GF-D8 (cell line): ENCODE results near the gene FAF1.
"Not testable (repeated sequence)": the region's sequence is repeated elsewhere in the genome, so short reads cannot be mapped to it uniquely, and the experiment has no call there.

ENCODE experiments used
- DNase-seq: peaks from one replicate; lab custom pipeline; 2025; lab: John Stamatoyannopoulos, UW

FAF1 gene

DNA sequence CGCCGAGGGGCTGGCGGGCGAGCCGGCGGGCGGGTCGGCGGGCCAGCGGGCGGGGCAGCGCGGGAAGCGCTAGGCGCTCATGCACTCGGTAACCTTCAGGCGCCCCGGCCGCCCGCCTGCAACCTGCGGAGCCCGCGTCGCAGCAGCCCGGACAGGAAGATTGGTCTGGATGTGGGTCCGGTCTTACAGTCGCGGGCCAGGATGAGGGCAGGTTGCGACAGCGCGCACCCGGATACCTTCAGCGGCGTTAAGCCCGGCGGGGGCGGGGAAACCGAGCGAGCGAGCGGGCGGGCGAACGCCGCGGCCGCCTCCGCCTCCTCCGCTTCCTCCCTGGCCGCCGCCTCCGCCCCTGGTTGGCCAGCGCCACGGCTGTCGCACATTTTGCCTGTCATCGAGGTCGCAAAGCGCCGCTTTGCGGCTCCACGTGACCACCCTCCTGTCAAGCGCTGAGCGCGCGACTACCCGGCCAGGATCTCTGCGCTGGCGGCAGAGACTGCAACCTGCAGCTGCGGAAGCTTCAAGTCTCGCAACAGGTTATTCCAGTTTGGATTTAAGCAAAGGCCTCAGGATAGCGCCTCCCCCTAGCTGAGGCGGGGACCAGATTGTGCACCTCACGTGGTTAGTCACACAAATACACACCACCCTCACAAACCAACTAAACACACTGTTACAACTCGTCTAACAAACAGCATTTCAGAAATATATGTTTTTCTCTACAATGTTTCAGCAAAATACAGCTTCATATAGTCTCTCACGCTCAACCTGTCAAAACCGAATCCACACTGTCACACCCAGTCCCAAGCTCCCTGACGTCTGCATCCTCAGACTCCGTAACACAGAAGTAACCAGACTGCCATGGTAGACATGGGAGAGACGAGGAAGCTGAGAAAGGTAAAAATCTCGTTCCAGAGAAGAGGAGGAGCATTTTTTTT, at the start of gene FAF1:
TSS of gene FAF1 (minus strand) at position 355 of the 932 bp plus-strand sequence. CDS start 456 bp downstream, outside the sequence.
- DNase-seq = peak; percentile 90

DNA sequence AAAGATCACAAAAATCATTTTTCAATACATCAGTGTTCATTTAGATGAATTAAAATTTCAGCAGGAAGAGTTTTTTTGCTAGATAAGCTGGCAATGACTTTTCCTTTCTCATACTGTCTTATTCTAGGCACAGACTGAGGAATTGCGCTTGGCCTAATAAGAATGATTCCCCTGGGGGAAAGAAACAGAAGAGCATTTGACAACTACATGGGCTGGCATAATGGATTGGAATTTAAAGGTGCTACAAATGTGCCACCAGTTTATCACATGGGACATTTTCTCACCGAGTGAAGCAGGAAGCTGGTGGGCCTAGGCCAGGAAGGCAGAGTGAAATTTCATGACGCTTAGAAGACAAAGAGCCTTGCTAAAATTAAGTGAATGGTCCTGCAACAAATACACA, 49.3 kb upstream of the FAF1 start:
- DNase-seq = no peak

DNA sequence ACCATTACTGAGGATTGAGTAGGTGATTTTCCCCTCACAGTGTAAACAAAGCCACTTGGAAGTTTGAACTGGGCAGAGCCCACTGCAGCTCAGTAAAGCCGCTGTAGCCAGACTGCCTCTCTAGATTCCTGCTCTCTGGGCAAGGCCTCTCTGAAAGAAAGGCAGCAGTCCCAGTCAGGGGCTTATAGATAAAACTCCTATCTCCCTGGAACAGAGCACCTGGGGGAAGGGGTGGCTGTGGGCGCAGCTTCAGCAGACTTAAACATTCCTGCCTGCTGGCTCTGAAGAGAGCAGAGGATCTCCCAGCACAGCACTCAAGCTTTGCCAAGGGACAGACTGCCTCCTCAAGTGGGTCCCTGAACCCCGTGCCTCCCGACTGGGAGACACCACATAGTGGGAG, 45.5 kb upstream of the FAF1 start:
- not testable (repeated sequence) for DNase-seq

DNA sequence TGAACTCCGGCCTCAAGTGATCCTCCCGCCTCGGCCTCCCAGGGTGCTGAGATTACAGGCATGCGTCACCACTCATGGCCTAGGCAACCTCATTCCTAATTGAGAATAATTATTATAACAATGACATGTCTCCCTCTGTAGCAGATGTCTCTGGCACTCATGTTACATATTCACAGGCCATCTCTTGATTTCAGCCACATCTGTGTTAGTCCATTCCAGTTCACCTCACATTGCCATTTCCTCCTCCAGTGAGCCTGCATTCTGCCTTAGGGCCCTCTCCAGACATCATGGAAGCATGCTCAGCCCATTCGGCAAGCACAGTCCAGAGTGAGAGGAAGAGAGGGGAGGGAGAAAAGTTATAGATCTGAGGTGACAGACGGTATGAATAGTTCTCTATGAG, 42.4 kb upstream of the FAF1 start:
- no peak for DNase-seq

DNA sequence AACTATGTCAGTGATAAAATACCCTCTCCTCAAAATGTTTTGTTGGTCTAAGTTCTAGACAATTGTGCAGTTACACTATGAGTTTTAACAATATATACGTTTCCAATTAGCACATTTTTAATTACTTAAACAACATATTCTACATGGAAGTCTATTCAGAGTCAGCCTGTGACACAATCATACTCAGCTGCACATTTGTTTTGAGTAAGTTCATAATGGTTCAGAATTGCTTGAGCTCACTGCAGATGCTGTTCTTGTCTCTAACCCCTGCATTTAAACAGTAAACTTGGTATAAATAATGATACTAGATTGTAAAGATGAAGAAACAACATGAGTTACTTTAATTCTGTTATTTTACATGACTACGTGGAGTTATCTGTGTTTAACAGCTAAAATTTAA, 40.6 kb upstream of the FAF1 start:
- no peak for DNase-seq

DNA sequence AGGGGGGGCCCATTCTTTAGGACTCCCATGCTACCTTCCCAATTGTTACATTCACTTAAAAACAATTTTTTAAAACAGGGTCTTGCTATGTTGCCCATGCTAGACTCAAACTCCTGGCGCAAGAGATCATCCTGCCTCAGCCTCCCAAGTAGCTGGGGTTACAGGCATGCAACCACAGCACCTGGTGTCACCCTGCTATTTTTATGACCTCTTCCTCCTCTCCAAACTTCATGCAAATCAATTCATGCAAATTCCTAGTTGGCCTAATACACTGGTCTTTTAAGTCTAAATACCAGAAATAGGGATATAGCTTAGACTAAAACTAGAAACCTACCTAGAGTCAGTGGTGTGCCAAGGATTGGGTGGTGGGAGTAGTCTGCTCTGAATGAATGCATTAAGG, 40.1 kb upstream of the FAF1 start:
- DNase-seq = no peak

DNA sequence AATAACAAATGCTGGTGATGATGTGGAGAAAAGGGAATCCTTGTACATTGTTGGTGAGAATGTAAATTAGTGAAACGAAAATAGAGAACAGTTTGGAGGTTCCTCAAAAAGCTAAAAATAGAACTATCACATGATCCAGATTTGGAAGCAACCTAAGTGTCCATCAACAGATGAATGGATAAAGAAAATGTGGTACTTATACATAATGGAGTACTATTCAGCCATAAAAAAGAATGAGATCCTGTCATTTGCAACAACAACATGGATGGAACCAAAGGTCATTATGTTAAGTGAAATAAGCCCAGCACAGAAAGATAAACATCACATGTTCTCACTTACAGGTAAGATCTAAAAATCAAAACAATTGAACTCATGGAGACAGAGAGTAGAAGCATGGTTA, 39.3 kb upstream of the FAF1 start:
- not testable (repeated sequence) for DNase-seq

DNA sequence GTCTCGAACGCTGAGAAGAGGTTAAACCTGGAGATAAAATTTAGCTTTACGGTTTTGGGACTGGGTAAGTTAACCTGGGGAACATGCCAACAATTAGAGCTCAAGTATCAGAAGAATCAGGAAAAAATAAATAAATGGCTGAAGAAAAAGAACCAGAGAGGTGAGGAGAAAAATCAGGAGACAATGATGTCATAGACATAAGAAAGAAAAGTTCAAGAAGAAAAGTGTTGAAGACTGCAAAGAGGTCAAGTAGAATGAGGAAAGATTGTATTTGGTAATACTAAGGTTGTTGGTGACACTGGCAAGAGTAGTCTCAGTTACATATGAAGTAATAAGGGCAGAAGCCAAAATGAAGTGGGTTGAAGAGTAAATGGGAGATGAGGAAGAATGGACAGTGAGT, 36.0 kb upstream of the FAF1 start:
- DNase-seq = no peak

DNA sequence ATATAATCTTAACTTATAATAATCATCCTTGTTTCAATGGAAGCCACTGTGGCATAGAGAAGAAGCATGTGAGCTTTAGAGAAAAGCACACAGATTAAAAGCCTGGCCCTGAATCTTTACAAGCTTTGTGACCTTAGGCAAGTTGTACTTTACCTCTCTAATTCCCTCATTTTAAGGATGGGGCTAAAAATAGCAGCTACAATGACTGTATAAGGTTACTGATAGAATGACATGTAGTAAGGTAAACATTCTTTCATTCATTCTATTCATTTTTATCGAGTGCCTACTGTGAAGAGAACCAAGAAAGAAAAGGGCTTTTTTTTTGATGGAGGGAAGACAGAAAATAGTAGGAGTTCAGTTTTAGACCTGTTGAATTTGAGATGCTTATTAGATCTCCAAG, 35.6 kb upstream of the FAF1 start:
- no peak for DNase-seq

DNA sequence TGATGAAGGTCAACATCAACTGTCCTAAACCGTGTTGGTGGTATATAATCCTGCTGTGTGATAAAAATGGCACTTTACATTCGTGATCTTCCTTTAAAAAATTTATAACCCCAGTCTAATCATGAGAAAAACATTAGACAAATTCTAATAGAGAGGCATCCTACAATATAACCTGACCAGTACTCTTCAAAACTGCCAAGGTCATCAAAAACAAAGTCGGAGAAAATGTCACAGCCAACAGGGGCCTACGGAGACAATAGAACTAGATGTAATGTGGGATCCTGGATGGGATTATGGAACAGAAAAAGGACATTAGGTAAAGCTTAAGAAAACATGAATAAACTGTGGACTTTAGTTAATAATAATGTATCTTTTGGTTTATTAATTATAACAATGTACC, 34.9 kb upstream of the FAF1 start:
- DNase-seq = no peak

DNA sequence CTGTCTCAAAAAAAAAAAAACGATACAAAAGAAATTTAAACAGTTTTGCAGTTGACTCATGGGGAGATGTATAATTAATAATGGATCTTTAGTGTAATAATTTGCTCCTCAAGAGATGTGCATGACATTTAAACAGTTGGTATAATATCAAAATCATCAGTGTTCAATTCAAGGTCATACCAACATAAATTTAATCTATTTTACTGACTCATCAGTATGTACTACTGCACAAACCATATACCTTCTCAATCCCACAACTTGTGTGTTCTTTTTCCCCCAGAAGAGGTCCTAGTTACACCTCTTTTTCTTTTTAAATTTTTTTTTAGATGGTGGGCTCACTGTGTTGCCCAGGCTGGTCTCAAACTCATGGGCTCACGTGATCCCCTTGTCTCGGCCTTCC, 33.6 kb upstream of the FAF1 start:
- no peak for DNase-seq

DNA sequence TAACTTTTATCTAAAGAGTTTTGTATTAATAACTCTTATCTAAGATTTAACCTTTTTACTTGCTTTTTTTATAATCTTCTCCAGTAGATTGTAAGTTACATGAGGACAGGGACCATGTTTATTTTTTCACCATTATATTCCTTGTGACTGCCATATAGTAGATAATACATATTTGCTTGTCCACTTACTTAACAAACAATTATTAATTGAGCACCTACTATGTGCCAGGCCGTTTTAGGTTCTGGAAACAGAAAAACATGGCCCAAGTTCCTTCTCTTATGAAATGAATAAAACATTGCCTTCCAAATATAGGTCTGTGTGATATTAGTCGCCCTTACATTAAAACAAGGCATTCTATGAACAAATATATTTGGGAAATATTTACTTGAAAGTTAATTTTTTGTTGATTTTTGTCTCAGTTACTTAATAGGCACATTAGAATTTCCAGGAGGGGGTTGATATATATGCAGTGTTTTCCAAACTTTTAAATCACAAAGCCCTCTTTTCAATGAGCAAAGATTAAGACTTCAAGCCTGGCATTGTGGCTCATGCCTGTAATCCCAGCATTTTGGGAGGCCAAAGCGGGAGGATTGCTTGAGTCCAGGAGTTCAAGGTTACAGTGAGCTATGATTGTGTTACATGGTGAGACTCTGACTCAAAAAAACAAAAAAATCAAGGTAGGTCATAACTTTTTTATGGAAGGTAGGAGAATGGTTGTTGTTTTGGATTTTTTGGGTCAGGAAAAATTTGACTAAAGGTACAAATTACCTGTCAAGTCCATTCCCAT, 32.7 kb upstream of the FAF1 start:
- no peak for DNase-seq

DNA sequence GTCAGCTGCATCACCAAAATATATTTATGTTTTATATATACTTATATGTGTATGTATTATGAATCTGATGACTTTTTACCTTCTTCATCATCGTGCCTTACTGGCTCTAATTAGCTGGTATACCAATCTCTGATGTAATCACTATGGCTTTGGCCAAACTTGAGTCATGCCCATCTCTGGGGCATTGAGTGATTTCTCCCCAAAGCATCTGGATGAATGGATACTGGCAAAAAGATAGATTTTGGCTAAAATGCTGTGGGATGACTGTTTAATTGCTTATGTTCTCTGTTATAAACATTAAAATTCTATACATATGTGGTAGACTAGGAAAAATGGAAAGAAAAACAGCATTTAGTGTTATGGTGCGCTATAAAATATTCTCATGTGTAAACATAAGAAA, 29.6 kb upstream of the FAF1 start:
- DNase-seq = no peak

DNA sequence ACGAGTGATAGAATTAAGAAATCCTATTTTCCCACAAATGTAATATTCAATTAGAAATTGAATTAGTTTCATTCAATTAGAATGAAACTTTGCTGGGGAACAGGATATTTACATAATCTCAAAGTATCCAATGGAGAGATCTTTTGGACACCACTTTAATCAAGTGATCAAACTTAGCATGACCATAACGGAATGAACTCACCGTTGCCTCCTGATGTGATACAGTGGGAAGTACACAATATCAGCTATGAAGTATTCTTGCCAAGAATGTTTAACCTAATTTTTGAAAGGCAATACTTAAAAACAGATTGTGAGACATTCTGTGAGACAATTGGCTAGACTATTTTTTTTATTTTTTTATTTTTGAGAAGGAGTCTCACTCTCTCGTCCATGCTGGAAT, 26.6 kb upstream of the FAF1 start:
- no peak for DNase-seq

DNA sequence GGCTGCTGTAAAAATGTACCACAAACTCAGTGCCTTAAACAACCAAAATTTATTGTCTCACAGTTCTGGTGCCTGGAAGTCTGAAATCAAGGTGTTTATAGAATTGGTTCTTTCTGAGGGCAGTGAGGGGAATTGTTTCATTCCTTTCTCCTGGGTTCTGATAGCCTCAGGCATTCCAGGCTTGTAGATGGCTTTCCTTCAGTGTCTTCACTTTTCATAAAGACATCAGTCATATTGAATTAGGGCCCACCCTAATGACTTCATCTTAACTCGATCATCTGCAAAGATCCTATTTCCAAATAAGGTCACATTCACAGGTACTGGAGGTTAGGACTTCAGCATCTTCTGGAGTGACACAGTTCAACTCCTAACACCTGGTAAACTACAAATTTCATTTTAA, 25.0 kb upstream of the FAF1 start:
- no peak for DNase-seq

DNA sequence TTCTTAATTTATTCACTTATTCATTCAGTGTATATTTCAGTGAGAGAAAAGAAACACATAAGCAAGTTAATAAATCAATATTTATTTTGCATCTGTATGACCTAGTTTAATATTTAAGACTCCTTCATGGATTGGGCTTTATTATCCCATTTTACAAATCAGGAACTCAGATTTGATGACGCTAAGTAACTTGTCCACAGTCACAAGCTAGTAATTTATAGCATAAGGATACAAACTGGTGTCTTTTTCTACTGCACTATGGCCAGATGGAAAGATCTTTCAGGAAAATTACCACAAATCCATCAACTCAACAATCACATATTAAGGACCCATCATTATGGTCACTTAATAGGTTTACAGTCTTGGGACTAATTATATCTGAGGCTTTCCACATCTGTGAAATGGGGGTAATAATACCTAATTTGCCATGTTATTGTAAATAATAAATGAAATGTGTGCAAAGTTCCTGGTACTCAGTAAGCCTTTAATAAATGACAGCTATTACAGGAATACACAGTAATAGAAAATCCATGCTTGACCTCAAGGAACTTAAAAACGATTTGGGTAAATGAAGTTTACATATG, 23.2 kb upstream of the FAF1 start:
- DNase-seq = no peak

DNA sequence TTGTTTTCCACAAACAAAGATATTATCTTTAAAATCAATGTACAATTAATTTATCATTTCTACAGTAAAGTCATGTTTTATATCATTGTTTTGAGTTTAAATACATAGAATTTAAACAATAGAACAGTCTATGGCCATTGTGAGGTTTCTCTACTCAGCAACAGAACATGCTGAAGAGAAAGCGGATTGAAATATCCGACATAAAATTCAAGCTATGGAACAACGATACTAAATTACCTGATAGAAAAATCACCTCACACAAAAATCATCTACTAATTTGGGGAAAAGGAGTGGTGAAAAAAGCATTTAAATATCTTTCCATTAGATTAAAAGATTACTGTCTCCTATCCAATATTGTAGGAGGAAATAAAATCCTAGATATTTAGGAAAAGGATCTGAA, 22.5 kb upstream of the FAF1 start:
- no peak for DNase-seq

DNA sequence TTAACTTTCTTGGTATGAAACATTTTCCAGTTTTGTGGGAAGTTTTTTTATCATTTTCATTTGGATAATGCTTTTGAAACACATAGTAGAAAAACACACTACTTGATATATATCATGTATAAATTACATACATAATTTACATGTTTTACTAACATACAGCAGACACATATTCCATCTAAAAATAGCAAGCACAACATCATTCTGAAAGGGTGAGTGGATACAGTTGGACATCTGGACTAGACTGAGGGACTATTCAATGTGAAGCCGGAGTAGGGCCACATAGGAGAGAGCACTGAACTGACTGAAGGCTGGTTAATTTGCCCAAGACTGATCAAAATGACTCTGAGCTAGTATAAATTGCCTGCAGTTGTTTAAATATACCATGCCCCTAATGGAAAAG, 21.7 kb upstream of the FAF1 start:
- no peak for DNase-seq

DNA sequence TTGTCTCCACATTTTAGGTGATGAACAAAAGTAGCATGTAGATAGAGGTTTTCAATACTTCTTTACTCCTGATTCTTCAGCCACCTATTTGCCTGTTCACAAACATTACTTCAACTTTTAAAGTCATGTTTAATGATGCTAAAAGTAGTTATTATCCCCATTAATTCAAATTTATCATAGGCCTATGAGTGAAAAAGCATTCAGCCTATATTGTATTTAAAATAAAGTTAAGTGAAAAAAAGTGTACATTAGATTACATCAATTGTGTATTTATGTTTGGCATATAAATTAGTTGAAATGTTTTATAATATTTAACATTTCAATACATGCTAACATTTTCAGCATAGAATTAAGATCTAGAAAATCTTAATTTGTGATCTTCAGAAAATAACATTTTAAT, 20.4 kb upstream of the FAF1 start:
- DNase-seq = no peak

DNA sequence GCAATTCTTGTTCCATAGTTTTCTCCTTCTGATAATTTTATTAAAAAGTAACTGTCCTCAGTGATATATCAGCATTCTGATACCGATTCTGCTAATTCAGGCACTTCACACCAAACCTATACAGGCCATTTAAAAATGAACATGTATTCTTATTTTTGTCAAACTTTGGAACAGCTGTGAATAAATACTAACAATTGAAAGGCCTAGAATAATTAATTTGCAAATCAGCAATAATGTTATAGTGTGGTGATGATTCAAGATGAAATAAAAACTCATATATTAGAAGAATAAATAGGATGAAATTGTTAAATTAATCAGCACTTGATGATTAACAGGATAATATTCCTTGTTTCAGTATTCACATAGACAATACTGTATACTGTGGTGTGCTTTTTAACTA, 19.9 kb upstream of the FAF1 start:
- DNase-seq = no peak

DNA sequence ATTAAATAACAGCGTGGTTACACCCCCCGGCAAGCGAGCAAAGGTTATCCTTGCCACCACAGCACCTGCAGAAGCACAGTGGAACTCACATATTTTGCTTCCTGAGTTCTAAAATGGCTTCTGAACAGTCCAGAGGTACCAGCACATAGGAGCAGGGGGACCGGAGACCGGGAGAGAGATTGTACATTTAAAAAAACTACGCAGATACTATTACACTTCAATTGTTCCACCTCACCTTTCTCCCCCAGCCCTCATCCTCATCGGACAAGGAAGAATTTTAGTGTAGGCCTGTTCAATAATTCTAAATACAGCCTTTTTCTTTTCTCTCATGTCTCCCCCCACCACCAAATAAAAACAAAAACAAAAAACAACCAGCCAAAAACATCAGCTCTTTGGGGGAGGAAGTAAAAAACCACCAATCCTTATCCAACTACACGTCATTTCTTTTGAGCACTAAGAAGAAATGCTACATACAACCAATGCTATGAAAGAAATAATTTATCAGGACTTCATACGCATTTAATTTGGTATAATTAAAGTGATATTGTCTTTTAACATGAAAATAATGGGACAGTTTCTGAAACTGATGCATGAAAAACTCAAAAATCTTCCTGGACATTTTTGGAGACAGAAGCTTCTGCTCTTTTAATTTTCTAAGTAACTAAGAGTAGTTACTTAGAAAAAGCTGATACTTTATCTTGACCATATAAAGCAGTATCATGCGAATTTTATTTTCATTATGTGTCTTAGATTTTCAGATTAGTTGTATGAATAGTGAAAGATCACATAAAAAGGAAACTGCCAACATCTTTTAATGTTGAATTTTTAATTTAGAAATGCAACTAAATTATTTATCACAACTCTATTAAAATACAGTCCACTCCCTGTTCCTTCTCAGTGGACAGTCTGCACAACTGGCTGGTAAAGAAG, 19.1 kb upstream of the FAF1 start:
- peak; percentile 38 for DNase-seq
